Fibroblast of lung (primary cell): ENCODE measurements around the gene UACA. TPM values are rescaled to one million over a fixed set of nuclear protein-coding genes. Genes with fewer than 3 reads are reported as not detected.

ENCODE experiments used
- DNase-seq, 2 donors: peaks; one replicate each; pipeline versions ENCODE4 v3.0.0 to v3.0.0-alpha.2; 2010; ENCODE audit warnings: low read depth in 2 of 2
- H2AFZ ChIP-seq: 2 replicates; pipeline ENCODE4 v1.5.1; 2012; ENCODE audit warnings: low read length, control low read depth, inconsistent platforms
- H3K27ac ChIP-seq: 2 replicates; pipeline ENCODE4 v1.5.1; 2011; ENCODE audit warnings: low read length, control low read depth; ENCODE audit not compliant: insufficient read depth
- H3K27me3 ChIP-seq: 2 replicates; pipeline ENCODE4 v1.5.1; 2011; ENCODE audit warnings: mild to moderate bottlenecking, low read length; ENCODE audit not compliant: control insufficient read depth, insufficient read depth
- H3K36me3 ChIP-seq: 2 replicates; pipeline ENCODE4 v1.5.1; 2011; ENCODE audit warnings: low read length; ENCODE audit not compliant: control insufficient read depth, insufficient read depth
- H3K4me1 ChIP-seq: 2 replicates; pipeline ENCODE4 v1.5.1; 2011; ENCODE audit warnings: low read length; ENCODE audit not compliant: control insufficient read depth, insufficient read depth; ENCODE audit errors: extremely low read depth
- H3K4me2 ChIP-seq: 2 replicates; pipeline ENCODE4 v1.5.1; 2011; ENCODE audit warnings: low read length, control low read depth; ENCODE audit not compliant: insufficient read depth; ENCODE audit errors: extremely low read depth
- H3K4me3 ChIP-seq, 4 experiments: fragments of 200-600 bp in 1 of 4; sonication (generic) in 1 of 4; replicated peaks in 1 of 4; 2 replicates each; pipeline ENCODE4 v1.5.1; 2011 to 2016; ENCODE audit warnings: low read length in 4 of 4, low read depth in 3 of 4, mild to moderate bottlenecking in 3 of 4, control low read depth in 2 of 4, inconsistent platforms in 1 of 4, mixed read lengths in 1 of 4; ENCODE audit not compliant: insufficient read depth in 1 of 4; ENCODE audit errors: control extremely low read depth in 1 of 4
- H3K79me2 ChIP-seq: 2 replicates; pipeline ENCODE4 v1.5.1; 2012; ENCODE audit warnings: mild to moderate bottlenecking, low read length, inconsistent platforms; ENCODE audit not compliant: control insufficient read depth, insufficient read depth
- H3K9ac ChIP-seq: 2 replicates; pipeline ENCODE4 v1.5.1; 2011; ENCODE audit warnings: mild to moderate bottlenecking, low read length, control low read depth; ENCODE audit not compliant: insufficient read depth
- H3K9me3 ChIP-seq: 2 replicates; pipeline ENCODE4 v1.5.1; 2012; ENCODE audit warnings: low read depth, low read length; ENCODE audit not compliant: control insufficient read depth, insufficient read depth
- H4K20me1 ChIP-seq: 2 replicates; pipeline ENCODE4 v1.5.1; 2011; ENCODE audit warnings: low read length; ENCODE audit not compliant: control insufficient read depth, insufficient read depth; ENCODE audit errors: extremely low read depth
- EZH2 ChIP-seq: IDR thresholded peaks from 2 replicates; pipeline ENCODE4 v1.5.1; 2012; ENCODE audit warnings: low read length, control low read depth, mild to moderate bottlenecking; ENCODE audit errors: missing control alignments
- polyA plus RNA-seq, 2 donors: library from polyadenylated mRNA; depleted of rRNA in 1 of 2; stranded (reverse) in 1 of 2; unstranded in 1 of 2; fragments of >200 nt; gene quantifications; 2 replicates each; pipeline ENCODE4 v1.2.1, GENCODE V29; 2011 to 2012; ENCODE audit warnings: missing spikeins in 1 of 2
- total RNA-seq: library from RNA; depleted of rRNA; stranded (reverse); fragments of >200 nt; gene quantifications from 2 replicates; pipeline ENCODE4 v1.2.1, GENCODE V29; 2014
- TF ChIP-seq, protein P1 (sequence below), 2 donors: IDR thresholded peaks in 1 of 2; conservative IDR thresholded peaks in 1 of 2; 1 replicate in 1 of 2; 2 replicates in 1 of 2; pipeline ENCODE4 v1.5.1; 2011 to 2012; ENCODE audit warnings: low read length in 2 of 2, control low read depth in 1 of 2, inconsistent platforms in 1 of 2, low read depth in 1 of 2, mild to moderate bottlenecking in 1 of 2

The UACA gene
- total and polyA plus RNA-seq, 2 donors (not counting 1 experiment from before 2014, with no cell fraction given): 170 to 187 TPM

DNA sequence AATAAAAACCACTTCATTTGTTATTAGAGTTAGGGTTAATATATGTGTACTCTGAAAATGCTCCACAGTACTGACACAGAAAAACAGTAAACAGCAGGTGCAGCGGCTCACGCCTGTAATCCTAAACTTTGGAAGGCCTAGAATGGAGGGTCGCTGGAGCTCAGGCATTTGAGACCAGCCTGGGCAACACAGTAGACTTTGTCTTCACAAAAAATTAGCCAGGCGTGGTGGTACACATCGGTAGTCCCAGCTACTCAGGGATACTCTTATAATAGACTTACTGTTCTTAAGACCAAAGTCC, 40.3 kb downstream of the UACA start:
- H3K4me2 ChIP-seq: no peak overlapping the region
- peaks cover 93% of the 10 kb centered on the region for H3K79me2 ChIP-seq

DNA sequence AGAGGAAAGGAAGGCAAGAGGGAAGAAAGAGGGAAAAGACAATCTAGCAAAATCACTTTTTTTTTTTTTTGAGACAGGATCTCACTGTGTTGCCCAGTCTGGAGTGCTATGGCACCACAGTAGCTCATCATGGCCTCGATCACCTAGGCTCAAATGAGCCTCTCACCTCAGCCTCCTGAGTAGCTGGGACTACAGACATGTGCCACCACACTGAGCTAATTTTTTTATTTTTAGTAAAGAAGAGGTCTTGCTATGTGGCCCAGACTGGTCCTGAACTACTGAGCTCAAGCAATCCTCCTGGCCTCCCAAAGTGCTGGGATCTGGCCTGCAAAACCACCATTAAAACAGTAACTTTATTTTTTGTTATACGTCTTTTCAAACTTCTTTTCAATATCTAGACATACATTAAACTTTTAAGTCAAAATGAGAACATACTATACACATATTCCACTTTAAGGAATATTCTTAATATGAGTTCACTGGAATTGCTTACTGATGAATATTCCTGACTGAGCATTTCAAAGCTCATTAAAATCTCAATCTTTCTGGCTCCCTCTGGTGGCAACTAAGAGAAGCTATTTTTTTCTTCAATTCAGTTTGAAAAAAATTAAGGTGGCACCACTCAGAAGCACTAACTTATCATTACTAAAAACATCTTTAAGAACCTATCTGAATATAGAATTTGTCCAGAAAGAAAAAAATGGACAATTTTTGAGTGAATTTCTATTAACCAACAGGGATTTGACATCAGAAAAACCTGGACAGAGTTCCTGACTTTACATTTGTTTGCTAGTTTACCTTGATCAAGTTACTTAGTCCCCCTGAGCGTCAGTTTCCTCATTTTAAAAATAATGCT, 40.9 kb downstream of the UACA start:
- Histone ChIP-seq H3K9ac (no peak overlapping the region), H3K79me2 (peaks cover 92% of the 10 kb centered on the region), H4K20me1 (no peaks in the 10 kb centered on the region), H3K36me3 (peaks cover 2% of the 10 kb centered on the region), H2AFZ (no peak overlapping the region), H3K4me1 (peaks cover 9% of the 10 kb centered on the region), H3K4me2 (no peak overlapping the region), H3K27me3 (no peaks in the 10 kb centered on the region), H3K4me3 (no peak overlapping the region), H3K27ac (no peak overlapping the region), H3K9me3 (no peaks in the 10 kb centered on the region)
- peak; percentile 67 to 86 for DNase-seq
- TF ChIP-seq, protein P1, sequence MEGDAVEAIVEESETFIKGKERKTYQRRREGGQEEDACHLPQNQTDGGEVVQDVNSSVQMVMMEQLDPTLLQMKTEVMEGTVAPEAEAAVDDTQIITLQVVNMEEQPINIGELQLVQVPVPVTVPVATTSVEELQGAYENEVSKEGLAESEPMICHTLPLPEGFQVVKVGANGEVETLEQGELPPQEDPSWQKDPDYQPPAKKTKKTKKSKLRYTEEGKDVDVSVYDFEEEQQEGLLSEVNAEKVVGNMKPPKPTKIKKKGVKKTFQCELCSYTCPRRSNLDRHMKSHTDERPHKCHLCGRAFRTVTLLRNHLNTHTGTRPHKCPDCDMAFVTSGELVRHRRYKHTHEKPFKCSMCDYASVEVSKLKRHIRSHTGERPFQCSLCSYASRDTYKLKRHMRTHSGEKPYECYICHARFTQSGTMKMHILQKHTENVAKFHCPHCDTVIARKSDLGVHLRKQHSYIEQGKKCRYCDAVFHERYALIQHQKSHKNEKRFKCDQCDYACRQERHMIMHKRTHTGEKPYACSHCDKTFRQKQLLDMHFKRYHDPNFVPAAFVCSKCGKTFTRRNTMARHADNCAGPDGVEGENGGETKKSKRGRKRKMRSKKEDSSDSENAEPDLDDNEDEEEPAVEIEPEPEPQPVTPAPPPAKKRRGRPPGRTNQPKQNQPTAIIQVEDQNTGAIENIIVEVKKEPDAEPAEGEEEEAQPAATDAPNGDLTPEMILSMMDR (conservative IDR thresholded peaks at IDR 0.05 in 1 of 2, IDR thresholded peaks at IDR 0.05 in 1 of 2; ENCODE audit: low read depth in 1 of 2, low read length in 2 of 2): peak; percentile 55 to 69
- TF ChIP-seq EZH2: no peak

More for the DNA sequence above, 40.3 kb downstream of the UACA start:
- peaks cover 2% of the 10 kb centered on the region for H3K36me3 ChIP-seq
- H3K9me3 ChIP-seq: no peaks in the 10 kb centered on the region
- no peak overlapping the region for H2AFZ ChIP-seq
- no peaks in the 10 kb centered on the region for H4K20me1 ChIP-seq
- no peak overlapping the region for H3K4me3 ChIP-seq
- no peaks in the 10 kb centered on the region for H3K27me3 ChIP-seq
- H3K4me1 ChIP-seq: peaks cover 10% of the 10 kb centered on the region
- H3K9ac ChIP-seq: no peak overlapping the region
- H3K27ac ChIP-seq: no peak overlapping the region
- TF ChIP-seq, protein P1 (conservative IDR thresholded peaks at IDR 0.05 in 1 of 2, IDR thresholded peaks at IDR 0.05 in 1 of 2; ENCODE audit: low read depth in 1 of 2, low read length in 2 of 2): no peak
- no peak for TF ChIP-seq EZH2
- DNase-seq: no peak

DNA sequence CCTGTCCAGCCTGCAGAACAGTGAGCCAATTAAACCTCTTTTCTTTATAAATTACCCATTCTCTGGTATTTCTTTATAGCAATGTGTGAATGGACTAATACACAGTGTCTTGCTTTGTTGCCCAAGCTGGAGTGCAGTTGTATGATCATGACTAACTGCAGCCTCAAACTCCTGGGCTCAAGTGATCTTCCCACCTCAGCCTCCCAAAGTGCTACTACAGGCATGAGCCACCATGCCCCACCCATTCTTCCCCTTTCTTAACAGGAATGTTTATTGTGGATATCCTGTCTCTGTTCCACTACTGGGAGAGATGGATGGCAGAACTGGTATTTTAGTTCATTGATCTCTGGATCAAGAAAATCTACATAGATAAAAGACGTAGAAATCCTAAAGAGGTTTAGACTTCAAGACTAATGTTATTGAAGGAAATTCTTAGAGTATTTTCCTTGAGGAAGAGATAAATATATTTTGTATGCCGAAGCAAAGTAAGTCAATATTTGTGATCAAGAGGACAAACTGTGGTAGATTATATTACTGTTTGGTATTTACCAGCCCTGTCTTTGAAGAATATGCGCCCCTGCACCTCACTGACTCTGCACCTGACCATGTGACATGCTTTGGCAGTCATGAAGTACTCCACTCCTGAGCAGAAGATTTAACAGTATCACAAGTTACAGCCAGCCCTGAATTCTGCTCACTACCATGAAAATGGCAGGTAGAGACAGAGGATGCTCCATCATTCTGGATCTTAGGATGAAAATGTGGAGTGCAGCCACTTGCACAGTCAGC, 42.9 kb downstream of the UACA start:
- Histone ChIP-seq H4K20me1 (no peaks in the 10 kb centered on the region), H3K4me2 (no peak overlapping the region), H3K79me2 (peaks cover 93% of the 10 kb centered on the region), H3K9ac (no peak overlapping the region), H3K4me3 (no peak overlapping the region), H2AFZ (no peak overlapping the region), H3K36me3 (peaks cover 2% of the 10 kb centered on the region), H3K27me3 (no peaks in the 10 kb centered on the region), H3K27ac (no peak overlapping the region), H3K4me1 (peaks cover 14% of the 10 kb centered on the region), H3K9me3 (no peaks in the 10 kb centered on the region)
- DNase-seq: no peak
- TF ChIP-seq, protein P1 (conservative IDR thresholded peaks at IDR 0.05 in 1 of 2, IDR thresholded peaks at IDR 0.05 in 1 of 2; ENCODE audit: low read depth in 1 of 2, low read length in 2 of 2): no peak
- no peak for TF ChIP-seq EZH2
